HepG2 (cell line): ENCODE data around the gene REEP2. TPM values are rescaled to one million over a fixed set of nuclear protein-coding genes. Genes with fewer than 3 reads are reported as not detected.

Source experiments
- CBX5 ChIP-seq: sonication (generic); formaldehyde crosslinking; IDR thresholded peaks from 2 replicates; pipeline ENCODE4 v1.4.0; 2020; ENCODE audit warnings: missing genetic modification reagents, borderline replicate concordance
- CHD2 ChIP-seq: IDR thresholded peaks from 2 replicates; pipeline ENCODE4 v1.6.1; 2011; ENCODE audit warnings: low read depth, low read length, improper control_type of control experiment
- EP300 ChIP-seq, 3 experiments: sonication (generic) in 1 of 3; formaldehyde crosslinking in 1 of 3; IDR thresholded peaks; 2 replicates each; pipeline versions ENCODE4 v1.5.1 to v1.6.1; 2011 to 2020; ENCODE audit warnings: low read depth in 2 of 3, low read length in 2 of 3, borderline replicate concordance in 1 of 3, improper control_type of control experiment in 1 of 3, mild to moderate bottlenecking in 1 of 3, missing genetic modification reagents in 1 of 3, moderate library complexity in 1 of 3
- FOSL2 ChIP-seq: sonication (generic); formaldehyde crosslinking; IDR thresholded peaks from 2 replicates; pipeline ENCODE4 v1.4.0; 2020; ENCODE audit warnings: missing genetic modification reagents
- HDAC1 ChIP-seq: sonication (generic); formaldehyde crosslinking; IDR thresholded peaks from 2 replicates; pipeline ENCODE4 v1.5.1; 2020; ENCODE audit warnings: mild to moderate bottlenecking, missing genetic modification reagents
- KIAA2018 ChIP-seq: sonication (generic); formaldehyde crosslinking; IDR thresholded peaks from 2 replicates; pipeline ENCODE4 v1.5.0; 2020; ENCODE audit warnings: mild to moderate bottlenecking, missing genetic modification reagents, borderline replicate concordance
- NPAS2 ChIP-seq: sonication (generic); formaldehyde crosslinking; IDR thresholded peaks from 2 replicates; pipeline ENCODE4 v1.8.0; 2022; ENCODE audit warnings: mild to moderate bottlenecking, missing genetic modification reagents, borderline replicate concordance
- POLR2AphosphoS5 ChIP-seq: IDR thresholded peaks from 2 replicates; pipeline ENCODE4 v1.6.1; 2012; ENCODE audit warnings: low read depth, low read length
- RFXAP ChIP-seq: sonication (generic); formaldehyde crosslinking; IDR thresholded peaks from 2 replicates; pipeline ENCODE4 v1.4.0; 2020; ENCODE audit warnings: missing genetic modification reagents, borderline replicate concordance
- SIX4 ChIP-seq: sonication (generic); formaldehyde crosslinking; IDR thresholded peaks from 2 replicates; pipeline ENCODE4 v1.4.0; 2020; ENCODE audit warnings: missing genetic modification reagents
- YEATS4 ChIP-seq: sonication (generic); formaldehyde crosslinking; IDR thresholded peaks from 2 replicates; pipeline ENCODE4 v1.4.0; 2020; ENCODE audit warnings: missing genetic modification reagents, borderline replicate concordance
- ZBTB42 ChIP-seq: sonication (generic); formaldehyde crosslinking; IDR thresholded peaks from 2 replicates; pipeline ENCODE4 v1.5.0; 2020; ENCODE audit warnings: mild to moderate bottlenecking, missing genetic modification reagents
- ZC3H13 ChIP-seq: sonication (generic); formaldehyde crosslinking; IDR thresholded peaks from 2 replicates; pipeline ENCODE4 v1.8.1; 2023; ENCODE audit warnings: mild to moderate bottlenecking, missing genetic modification reagents, moderate library complexity
- ZFAT ChIP-seq: sonication (generic); formaldehyde crosslinking; conservative IDR thresholded peaks from 2 replicates; pipeline ENCODE4 v1.8.1; 2023; ENCODE audit warnings: missing genetic modification reagents, inconsistent platforms
- ZNF256 ChIP-seq: sonication (generic); formaldehyde crosslinking; conservative IDR thresholded peaks from 2 replicates; pipeline ENCODE4 v1.4.0; 2020; ENCODE audit warnings: missing genetic modification reagents
- ZNF704 ChIP-seq: sonication (generic); formaldehyde crosslinking; IDR thresholded peaks from 2 replicates; pipeline ENCODE4 v1.8.1; 2023; ENCODE audit warnings: mild to moderate bottlenecking, inconsistent platforms, moderate library complexity, missing genetic modification reagents, borderline replicate concordance
- ZNF761 ChIP-seq: sonication (generic); formaldehyde crosslinking; conservative IDR thresholded peaks from 2 replicates; pipeline ENCODE4 v1.4.0; 2020; ENCODE audit warnings: mild to moderate bottlenecking, missing genetic modification reagents
- polyA plus RNA-seq, 8 experiments: library from polyadenylated mRNA; depleted of rRNA in 3 of 8; stranded (reverse) in 7 of 8; unstranded in 1 of 8; fragments of >200 nt; fragmentation: Illumina TruSeq in 4 of 8; extraction: Trizol in 4 of 8; gene quantifications; 2 replicates each; pipeline versions ENCODE4 v1.2.1 to v1.2.3, GENCODE V29; 2011 to 2016; ENCODE audit warnings: low read depth in 4 of 8, missing spikeins in 1 of 8, mixed read lengths in 1 of 8; ENCODE audit not compliant: insufficient read depth in 1 of 8
- total RNA-seq, 5 experiments: library from RNA; depleted of rRNA; stranded (reverse); fragments of >200 nt; fragmentation: Illumina TruSeq; extraction: Trizol; gene quantifications; 2 replicates each; pipeline ENCODE4 v1.2.3, GENCODE V29; 2016; ENCODE audit warnings: low read depth in 1 of 5
- TF ChIP-seq, protein P1 (sequence below): sonication (generic); formaldehyde crosslinking; conservative IDR thresholded peaks from 2 replicates; pipeline ENCODE4 v1.4.0; 2020; ENCODE audit warnings: missing genetic modification reagents

Gene REEP2
- total and polyA plus RNA-seq, 2 of the 13 experiments (the other 11 are each of a cell fraction or from before 2014, with no cell fraction given), result 5.3 to 7.8 TPM

GRCh38 chr5:138464008-138464387 lies 25.1 kb downstream of the REEP2 start (continued):
- TF ChIP-seq, protein P1, sequence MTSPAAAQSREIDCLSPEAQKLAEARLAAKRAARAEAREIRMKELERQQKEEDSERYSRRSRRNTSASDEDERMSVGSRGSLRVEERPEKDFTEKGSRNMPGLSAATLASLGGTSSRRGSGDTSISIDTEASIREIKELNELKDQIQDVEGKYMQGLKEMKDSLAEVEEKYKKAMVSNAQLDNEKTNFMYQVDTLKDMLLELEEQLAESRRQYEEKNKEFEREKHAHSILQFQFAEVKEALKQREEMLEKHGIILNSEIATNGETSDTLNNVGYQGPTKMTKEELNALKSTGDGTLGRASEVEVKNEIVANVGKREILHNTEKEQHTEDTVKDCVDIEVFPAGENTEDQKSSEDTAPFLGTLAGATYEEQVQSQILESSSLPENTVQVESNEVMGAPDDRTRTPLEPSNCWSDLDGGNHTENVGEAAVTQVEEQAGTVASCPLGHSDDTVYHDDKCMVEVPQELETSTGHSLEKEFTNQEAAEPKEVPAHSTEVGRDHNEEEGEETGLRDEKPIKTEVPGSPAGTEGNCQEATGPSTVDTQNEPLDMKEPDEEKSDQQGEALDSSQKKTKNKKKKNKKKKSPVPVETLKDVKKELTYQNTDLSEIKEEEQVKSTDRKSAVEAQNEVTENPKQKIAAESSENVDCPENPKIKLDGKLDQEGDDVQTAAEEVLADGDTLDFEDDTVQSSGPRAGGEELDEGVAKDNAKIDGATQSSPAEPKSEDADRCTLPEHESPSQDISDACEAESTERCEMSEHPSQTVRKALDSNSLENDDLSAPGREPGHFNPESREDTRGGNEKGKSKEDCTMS (CRISPR knock-in tag), result no peak
- no peak for TF ChIP-seq ZFAT (CRISPR knock-in tag)
- TF ChIP-seq ZNF704 (CRISPR knock-in tag), result no peak
- peak; percentile 18; the same call in 1 of the 2 replicates for TF ChIP-seq YEATS4 (CRISPR knock-in tag)
- no peak for TF ChIP-seq ZNF256 (CRISPR knock-in tag)
- no peak for TF ChIP-seq ZBTB42 (CRISPR knock-in tag)
- peak; percentile 49; the same call in 1 of the 2 replicates for TF ChIP-seq FOSL2 (CRISPR knock-in tag)
- no peak for TF ChIP-seq RFXAP
- no peak for TF ChIP-seq KIAA2018 (CRISPR knock-in tag)
- TF ChIP-seq EP300 (IDR thresholded peaks at IDR 0.05; ENCODE audit: low read depth in 2 of 2, low read length in 2 of 2), result peak in 1 of 2 experiments; percentile 53; a peak in 1 of 4 replicates
- TF ChIP-seq EP300 (CRISPR knock-in tag; IDR thresholded peaks at IDR 0.05; ENCODE audit: borderline replicate concordance), result no peak
- TF ChIP-seq ZC3H13 (CRISPR knock-in tag), result no peak; the same call in 1 of the 2 replicates
- no peak for TF ChIP-seq ZNF761 (CRISPR knock-in tag)
- TF ChIP-seq SIX4 (CRISPR knock-in tag), result no peak
- TF ChIP-seq CHD2, result peak; percentile 28; the same call in 1 of the 2 replicates
- peak; percentile 67 for TF ChIP-seq POLR2AphosphoS5
- TF ChIP-seq HDAC1 (CRISPR knock-in tag), result peak; percentile 94
- 0 out of 2 replicates have a peak, but pooled peaks have one; percentile 21 for TF ChIP-seq CBX5 (CRISPR knock-in tag)
- no peak for TF ChIP-seq NPAS2 (CRISPR knock-in tag)
